GM23248 (cell line): ENCODE measurements around the gene EIF4G2.

ENCODE experiments used
- EZH2 ChIP-seq: fragments of 200-600 bp; sonication (generic); IDR thresholded peaks from 2 replicates; pipeline ENCODE4 v1.6.1; 2018; ENCODE audit warnings: antibody characterized with exemption, mild to moderate bottlenecking; ENCODE audit not compliant: insufficient read depth, poor library complexity, severe bottlenecking
- EZH2phosphoT487 ChIP-seq: fragments of 200-600 bp; sonication (generic); IDR thresholded peaks from 2 replicates; pipeline ENCODE4 v1.6.1; 2018; ENCODE audit warnings: antibody characterized with exemption, moderate library complexity, mild to moderate bottlenecking, low read depth; ENCODE audit not compliant: insufficient read depth

DNA sequence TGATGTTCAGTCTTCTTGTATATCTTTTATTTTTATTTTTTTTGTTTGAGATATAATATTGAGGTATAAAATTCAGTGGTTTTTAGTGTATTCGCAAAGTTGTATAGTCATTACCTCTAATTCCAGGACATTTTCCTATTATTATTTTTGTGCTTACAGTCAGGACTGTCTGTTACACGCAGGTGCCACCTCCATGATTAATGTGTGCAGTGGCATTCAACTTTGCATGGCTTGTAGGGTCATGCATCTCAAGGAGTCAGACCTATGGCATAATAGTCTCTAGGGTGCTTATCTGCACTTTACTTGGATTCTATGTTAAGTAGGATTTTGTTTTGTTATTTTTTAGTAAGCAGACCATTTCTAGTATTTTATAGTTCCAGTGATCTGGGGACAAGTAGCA lies 56.7 kb downstream of the EIF4G2 start:
- no peak for TF ChIP-seq EZH2
- TF ChIP-seq EZH2phosphoT487, result no peak
